HG02571 (cell line): ENCODE measurements around the gene GALNT17.

Source experiments
- ATAC-seq: cut with Tn5 transposase; IDR thresholded peaks from one replicate; pipeline ENCODE4 v1.9.1; 2021; ENCODE audit warnings: mild to moderate bottlenecking, moderate library complexity; ENCODE audit not compliant: unreplicated experiment

The GALNT17 gene

GRCh38 chr7:71442492-71443190, 310.7 kb downstream of the GALNT17 start:
- no peak for ATAC-seq

GRCh38 chr7:71443191-71443530, 311.2 kb downstream of the GALNT17 start:
- no peak for ATAC-seq

DNA sequence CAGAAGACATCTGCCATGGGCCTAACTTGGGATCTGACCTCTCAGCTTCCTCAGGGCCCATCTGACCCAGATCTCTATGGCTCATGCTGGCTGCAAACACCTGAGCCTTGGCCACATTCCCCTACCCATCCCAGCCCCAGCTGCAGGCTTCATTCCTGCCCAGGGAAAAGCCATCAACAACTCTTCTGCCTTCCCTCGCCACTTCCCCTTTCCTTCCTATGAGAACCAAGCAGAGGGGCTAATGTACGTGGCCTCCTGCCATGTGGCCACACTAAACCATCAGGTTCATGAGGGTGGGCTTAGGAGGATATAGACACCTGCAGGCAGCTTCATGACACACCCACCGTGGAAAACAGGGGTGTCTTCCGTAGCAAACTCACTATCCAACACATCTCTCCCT, 312.2 kb downstream of the GALNT17 start:
- ATAC-seq, result no peak

GRCh38 chr7:71453630-71454029, 321.7 kb downstream of the GALNT17 start:
- no peak for ATAC-seq

- no peak for ATAC-seq
These were observed 323.0 kb downstream of the GALNT17 start for GRCh38 chr7:71454981-71455380.

GRCh38 chr7:71457021-71457420, 325.1 kb downstream of the GALNT17 start:
- ATAC-seq, result no peak

GRCh38 chr7:71457846-71458590, 326.1 kb downstream of the GALNT17 start:
- ATAC-seq, result no peak

GRCh38 chr7:71459132-71459531, 327.2 kb downstream of the GALNT17 start:
- ATAC-seq, result no peak

DNA sequence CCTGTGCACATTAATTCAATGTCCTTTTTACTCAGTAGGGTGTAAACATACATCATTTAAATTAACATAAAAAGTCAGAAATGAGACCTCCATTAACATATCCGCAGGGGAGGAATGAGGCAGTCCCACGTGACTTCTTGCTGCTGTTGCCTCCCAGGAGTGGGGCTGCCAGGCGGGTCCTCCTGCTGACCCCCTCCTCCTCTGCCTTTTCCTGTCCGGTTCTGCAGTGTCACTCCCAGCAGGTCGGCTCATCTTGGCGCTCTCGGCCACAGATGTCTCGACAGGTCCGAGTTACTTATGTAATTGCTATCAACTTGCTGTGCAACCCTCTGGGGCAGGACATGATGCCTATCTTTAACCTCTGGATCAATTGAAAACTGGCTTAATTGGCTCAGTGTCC, 329.6 kb downstream of the GALNT17 start:
- no peak for ATAC-seq

- no peak for ATAC-seq
These were observed 333.8 kb downstream of the GALNT17 start for GRCh38 chr7:71465741-71466189.

GRCh38 chr7:71466448-71467145, 334.7 kb downstream of the GALNT17 start:
- no peak for ATAC-seq

DNA sequence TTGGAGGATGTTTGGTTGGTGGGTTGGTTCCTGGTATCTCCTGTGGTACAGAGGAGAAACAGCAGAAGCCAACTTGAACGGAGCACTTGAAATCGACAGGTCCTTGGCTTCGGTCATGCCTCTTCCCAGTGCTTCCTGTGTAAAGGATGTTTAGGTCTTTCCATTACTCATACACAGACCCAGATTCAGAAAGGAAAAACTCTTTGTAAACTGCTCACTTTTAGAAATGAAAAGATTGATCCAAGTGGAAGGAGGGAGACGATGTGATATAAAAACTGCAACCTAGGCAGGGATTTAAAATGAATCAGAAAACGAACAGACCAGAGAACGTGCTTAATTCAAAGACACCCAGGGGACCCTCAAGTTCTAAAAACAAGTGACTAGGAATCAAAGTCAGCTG, 338.4 kb downstream of the GALNT17 start:
- ATAC-seq, result no peak

GRCh38 chr7:71470830-71471229, 338.9 kb downstream of the GALNT17 start:
- ATAC-seq, result no peak

GRCh38 chr7:71472962-71473361, 341.0 kb downstream of the GALNT17 start:
- ATAC-seq, result no peak

GRCh38 chr7:71473366-71473967, 341.5 kb downstream of the GALNT17 start:
- ATAC-seq, result no peak

GRCh38 chr7:71477441-71477840, 345.5 kb downstream of the GALNT17 start:
- no peak for ATAC-seq

- no peak for ATAC-seq
These were observed 347.3 kb downstream of the GALNT17 start for GRCh38 chr7:71479231-71479630.

DNA sequence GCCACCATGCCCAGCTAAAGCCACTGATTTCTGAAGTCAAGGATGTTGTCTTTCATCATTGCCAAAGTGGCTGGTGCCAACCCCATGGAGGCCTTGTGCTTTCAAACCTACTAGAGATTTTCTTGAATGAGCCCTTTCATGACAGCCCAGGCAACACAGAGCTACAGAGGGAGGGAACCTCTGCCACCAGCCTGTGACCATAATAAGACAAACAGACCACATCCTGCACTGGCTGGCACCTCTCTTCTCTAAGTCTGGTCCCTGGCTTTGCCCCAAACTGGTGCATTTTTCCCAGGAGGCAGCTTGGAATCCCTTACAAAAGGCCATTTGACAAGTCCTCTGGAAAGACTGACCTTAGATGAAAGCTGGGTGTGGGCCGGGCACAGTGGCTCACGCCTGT, 348.8 kb downstream of the GALNT17 start:
- ATAC-seq, result no peak

- no peak for ATAC-seq
These were observed 350.3 kb downstream of the GALNT17 start for GRCh38 chr7:71482284-71482683.

GRCh38 chr7:71484380-71484779, 352.4 kb downstream of the GALNT17 start:
- no peak for ATAC-seq

DNA sequence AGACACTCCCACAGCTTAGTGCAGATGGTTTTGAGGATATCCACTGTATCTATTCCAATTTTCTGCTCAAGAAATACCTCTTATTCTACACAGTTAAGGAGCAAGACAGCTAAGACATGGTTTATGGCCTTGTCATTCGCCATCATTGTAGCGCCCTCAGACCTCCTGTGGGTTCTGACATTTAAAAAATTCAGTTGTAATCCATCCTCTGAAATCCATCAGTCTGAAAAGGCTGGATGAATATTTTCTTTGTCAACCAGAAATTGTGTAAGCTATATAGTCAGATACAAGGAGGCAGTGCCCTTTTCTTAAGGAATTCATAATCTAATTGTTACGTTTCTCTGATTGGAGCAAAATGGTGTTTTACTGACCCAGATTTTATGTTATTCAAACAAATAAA, 353.6 kb downstream of the GALNT17 start:
- no peak for ATAC-seq

DNA sequence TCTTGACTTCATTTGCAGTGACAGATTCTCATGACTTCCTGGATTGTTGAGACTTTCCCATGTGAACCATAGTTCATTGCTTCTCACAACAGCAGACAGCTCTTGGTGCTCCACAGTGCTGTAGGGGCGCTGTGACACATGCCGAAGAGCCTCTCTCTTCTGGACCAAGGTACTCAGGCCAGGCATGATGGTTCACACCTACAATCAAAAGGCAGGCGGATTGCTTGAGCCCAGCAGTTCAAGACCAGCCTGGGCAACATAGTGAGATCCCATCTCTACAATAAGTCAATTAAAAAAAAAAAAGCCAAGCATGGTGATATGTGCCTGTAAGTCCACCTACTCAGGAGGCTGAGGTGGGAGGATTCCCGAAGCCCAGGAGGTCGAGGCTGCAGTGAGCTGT, 354.5 kb downstream of the GALNT17 start:
- ATAC-seq, result no peak
